Heart right ventricle (tissue), 16 donors: ENCODE measurements around the gene SMC4. TPM values are rescaled to one million over a fixed set of nuclear protein-coding genes. Genes with fewer than 3 reads are reported as not detected.

ENCODE experiments used
- ATAC-seq, 8 donors: fragments of 200-7000 bp; cut with Tn5 transposase; one replicate each; pipeline ENCODE4 v1.9.1; 2020; ENCODE audit warnings: mild to moderate bottlenecking in 8 of 8, moderate library complexity in 8 of 8, moderate number of reproducible peaks in 1 of 8
- DNase-seq, 2 donors: peaks; one replicate each; pipeline ENCODE4 v3.0.0-alpha.2; 2020
- H3K27ac ChIP-seq, 10 donors: fragments of 200-600 bp; sonication (generic) in 2 of 10; one replicate each; pipeline versions ENCODE4 v1.5.0 to v1.8.0; 2020 to 2022; ENCODE audit warnings: mild to moderate bottlenecking in 3 of 10
- H3K27me3 ChIP-seq, 7 donors: fragments of 200-600 bp; one replicate each; pipeline ENCODE4 v1.8.0; 2021 to 2022; ENCODE audit warnings: mild to moderate bottlenecking in 2 of 7
- H3K36me3 ChIP-seq, 9 donors: fragments of 200-600 bp; sonication (generic) in 1 of 9; one replicate each; pipeline versions ENCODE4 v1.5.0 to v1.8.0; 2020 to 2022; ENCODE audit warnings: mild to moderate bottlenecking in 2 of 9
- H3K4me1 ChIP-seq, 9 donors: fragments of 200-600 bp; sonication (generic) in 1 of 9; one replicate each; pipeline versions ENCODE4 v1.5.0 to v1.8.0; 2020 to 2022; ENCODE audit warnings: mild to moderate bottlenecking in 4 of 9
- H3K4me3 ChIP-seq, 10 donors: fragments of 200-600 bp; sonication (generic) in 2 of 10; one replicate each; pipeline versions ENCODE4 v1.5.0 to v1.8.0; 2020 to 2022; ENCODE audit warnings: mild to moderate bottlenecking in 7 of 10, moderate library complexity in 2 of 10
- H3K9me3 ChIP-seq, 11 donors: fragments of 200-600 bp in 10 of 11; sonication (generic) in 2 of 11; one replicate each; pipeline versions ENCODE4 v1.5.0 to v1.8.0; 2013 to 2022; ENCODE audit warnings: mild to moderate bottlenecking in 2 of 11, control low read depth in 1 of 11, moderate library complexity in 1 of 11
- CTCF ChIP-seq, 9 donors: fragments of 200-600 bp; sonication (generic) in 2 of 9; IDR thresholded peaks; one replicate each; pipeline versions ENCODE4 v1.5.0 to v1.8.0; 2021 to 2022; ENCODE audit warnings: antibody characterized with exemption in 9 of 9, mild to moderate bottlenecking in 5 of 9, moderate library complexity in 1 of 9
- WGBS, 2 donors: extraction: QIAGEN DNeasy Blood & Tissue Kit; methylation state at CpG; one replicate each; pipeline ENCODE4 v1.1.7; 2013; ENCODE audit warnings: inconsistent platforms in 1 of 2; 5-methylcytosine and 5-hydroxymethylcytosine counted together
- intact Hi-C, 10 donors: fragments of 100-400 bp; cut with DNase I; formaldehyde crosslinking; loops; one replicate each; pipeline versions ENCODE4 v1.11.1 to v1.14.2; 2022
- polyA plus RNA-seq, 2 donors: library from polyadenylated mRNA; stranded (reverse); fragments of 200-250 nt; gene quantifications; one replicate each; pipeline ENCODE4 v1.2.3, GENCODE V29; 2013
- total RNA-seq, 10 donors: library from RNA; stranded (reverse); fragmentation: NEBNext Ultra II Directional in 3 of 10; extraction: Animal tissue kit (Norgen Biotek cat#: 25700) in 3 of 10; gene quantifications; one replicate each; pipeline versions ENCODE4 v1.2.1 to v1.2.4, GENCODE V29; 2021 to 2023
- donor health status: Arrhythmogenic right ventricular cardiomyopathy.
- donor health status: ischemic (EF 13 %, LVEDD 7.1; RV severe dilation, severe dysfunction).
- donor health status: healthy with polysubstance abuse.
- donor health status: DM: no; HTN: yes; CAD: no.
- donor health status: DM: no; HTN: no; CAD: no.
- donor health status: ischemic (EF 25% LVEDD 6.9; RV normal size, moderate dysfunction).
- donor health status: ischemic (EF 25% LVEDD 5.7; RV mildly dilated, moderate dysfunction).
- donor health status: healthy.
- donor health status: DM: yes; HTN: yes; CAD: no.
- donor health status: Ischemic cardiomyopathy.
- donor health status: ischemic (EF 35%, LVEDD 5.7; RV mildly dilated, moderate dysfunction).
- donor health status: nonischemic (EF 11% LVEDD 7.7; RV severe dilation, severe dysfunction).
- donor health status: DM: yes; HTN: yes; CAD: no.
- donor health status: PGD.
- donor health status: ischemic (EF 29% LVEDD 5.4; RV normal size, mild dysfunction).
- donor health status: nonischemic (EF 23%, LVEDD 6.1; RV moderate dilation, normal function).

The SMC4 gene
- total and polyA plus RNA-seq, 12 donors: 8.9 to 38.6 (median 17.3) TPM

DNA sequence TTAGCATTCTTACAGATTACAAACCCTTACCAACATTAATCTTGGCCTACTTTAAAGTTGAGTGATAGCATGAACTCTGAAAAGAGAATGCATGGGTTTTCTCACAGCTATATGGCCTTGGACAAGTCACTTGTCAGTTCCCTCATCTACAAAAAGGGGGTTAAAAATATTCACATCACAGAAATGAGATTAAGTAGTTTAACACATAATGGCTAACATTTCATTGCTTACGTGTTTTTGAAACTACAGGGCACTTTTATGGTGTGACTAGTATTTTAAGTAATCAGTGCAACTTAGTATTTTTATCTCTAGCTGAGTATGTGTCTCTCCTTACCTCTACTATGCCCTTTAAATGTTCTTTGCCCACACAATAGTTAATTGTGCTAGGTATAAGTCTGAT is 36.3 kb downstream of the SMC4 start:
- H3K4me3 ChIP-seq: no peak overlapping the region
- H3K36me3 ChIP-seq: peaks cover 0 to 82% (median 28%) of the 10 kb centered on the region in 9 donors
- no peaks in the 10 kb centered on the region for H3K4me1 ChIP-seq

DNA sequence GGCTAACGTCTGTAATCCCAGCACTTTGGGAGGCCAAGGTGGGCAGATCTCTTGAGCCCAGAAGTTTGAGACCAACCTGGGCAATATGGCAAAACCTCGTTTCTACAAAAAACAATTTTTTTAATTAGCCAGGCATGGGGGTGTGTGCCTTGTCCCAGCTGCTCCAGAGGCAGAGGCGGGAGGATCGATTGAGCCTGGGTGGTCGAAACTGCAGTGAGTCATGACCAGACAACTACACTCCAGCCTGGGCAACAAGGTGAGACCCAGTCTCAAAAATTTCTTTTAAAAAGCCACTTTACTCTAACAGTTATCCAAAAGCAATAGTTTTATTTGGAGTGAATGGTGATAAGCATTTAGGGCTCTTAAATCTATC is 37.6 kb downstream of the SMC4 start:
- ATAC-seq (no peak), DNase-seq (no peak)
- H3K4me1 ChIP-seq: no peaks in the 10 kb centered on the region
- WGBS, 2 donors: 80 to 90% methylated on average over 5 of the region's 5 CpGs
- H3K27me3 ChIP-seq: no peaks in the 10 kb centered on the region
- no peaks in the 10 kb centered on the region for H3K9me3 ChIP-seq
- TF ChIP-seq CTCF (IDR thresholded peaks at IDR 0.05): no peak
- H3K36me3 ChIP-seq: peaks cover 0 to 69% (median 15%) of the 10 kb centered on the region in 9 donors
- no peak overlapping the region for H3K4me3 ChIP-seq
- intact Hi-C loops: no loop called here
- H3K27ac ChIP-seq: no peak overlapping the region

More for the DNA sequence above, 36.3 kb downstream of the SMC4 start:
- intact Hi-C loops: no loop called here
- 96 to 98% methylated on average over 1 of the region's 1 CpG for WGBS, 2 donors
- no peak for TF ChIP-seq CTCF (IDR thresholded peaks at IDR 0.05)
- Histone ChIP-seq H3K27ac (no peak overlapping the region), H3K9me3 (no peaks in the 10 kb centered on the region), H3K27me3 (no peaks in the 10 kb centered on the region)
- DNase-seq (no peak), ATAC-seq (no peak)

DNA sequence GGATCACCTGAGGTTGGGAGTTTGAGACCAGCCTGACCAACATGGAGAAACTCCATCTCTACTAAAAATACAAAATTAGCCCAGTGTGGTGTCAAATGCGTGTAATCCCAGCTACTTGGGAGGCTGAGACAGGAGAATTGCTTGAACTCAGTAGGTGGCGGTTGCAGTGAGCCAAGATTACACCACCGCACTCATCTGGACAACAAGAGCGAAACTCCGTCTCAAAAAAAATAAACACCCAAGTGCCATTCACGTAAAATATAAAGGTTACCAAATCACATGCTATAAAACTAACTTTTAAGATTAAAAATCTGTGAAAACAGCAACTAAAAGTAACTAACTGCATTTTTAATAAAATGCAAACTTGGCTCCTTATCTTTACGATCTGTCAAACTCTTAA is 41.2 kb downstream of the SMC4 start:
- WGBS, 2 donors: 98 to 99% methylated on average over 7 of the region's 7 CpGs
- no peak overlapping the region for H3K4me3 ChIP-seq
- H3K36me3 ChIP-seq: peaks cover 0 to 41% (median 0%) of the 10 kb centered on the region in 9 donors
- intact Hi-C loops: no loop called here
- ATAC-seq (no peak), DNase-seq (no peak)
- TF ChIP-seq CTCF (IDR thresholded peaks at IDR 0.05): no peak
- no peaks in the 10 kb centered on the region for H3K27me3 ChIP-seq
- H3K4me1 ChIP-seq: no peaks in the 10 kb centered on the region
- H3K9me3 ChIP-seq: no peaks in the 10 kb centered on the region
- H3K27ac ChIP-seq: no peak overlapping the region

GRCh38 chr3:160444411-160444810 is 45.0 kb downstream of the SMC4 start:
- peaks cover 0 to 11% (median 0%) of the 10 kb centered on the region in 9 donors for H3K36me3 ChIP-seq
- no peak for TF ChIP-seq CTCF (IDR thresholded peaks at IDR 0.05)
- ATAC-seq (no peak), DNase-seq (no peak)
- H3K27ac ChIP-seq: no peak overlapping the region
- intact Hi-C loops: no loop called here
- H3K9me3 ChIP-seq: no peaks in the 10 kb centered on the region
- H3K4me1 ChIP-seq: peaks cover 0 to 18% (median 3%) of the 10 kb centered on the region in 9 donors
- H3K27me3 ChIP-seq: peaks cover 0 to 20% (median 8%) of the 10 kb centered on the region in 7 donors
- WGBS, 2 donors: 96 to 97% methylated on average over 1 of the region's 1 CpG
- no peak overlapping the region for H3K4me3 ChIP-seq
